HG02588 (cell line): ENCODE data around the gene ADIPOR2.
A peak's percentile ranks its signal among the peaks of the same experiment; 100 is the strongest.
"Not testable (repeated sequence)": the region's sequence is repeated elsewhere in the genome, so short reads cannot be mapped to it uniquely, and the experiment has no call there.

ENCODE experiments used
- ATAC-seq: cut with Tn5 transposase; IDR thresholded peaks from one replicate; pipeline ENCODE4 v1.9.1; 2021; ENCODE audit warnings: mild to moderate bottlenecking, moderate library complexity; ENCODE audit not compliant: unreplicated experiment

Gene ADIPOR2

GRCh38 chr12:1663440-1664132, 27.3 kb upstream of the ADIPOR2 start:
- ATAC-seq: no peak

GRCh38 chr12:1665366-1665765, 25.5 kb upstream of the ADIPOR2 start:
- no peak for ATAC-seq

GRCh38 chr12:1666215-1666614, 24.7 kb upstream of the ADIPOR2 start:
- ATAC-seq: no peak

- ATAC-seq: no peak
These were observed 24.1 kb upstream of the ADIPOR2 start for GRCh38 chr12:1666685-1667162.

- no peak for ATAC-seq
These were observed 21.9 kb upstream of the ADIPOR2 start for GRCh38 chr12:1668833-1669543.

- ATAC-seq: no peak
These were observed 20.3 kb upstream of the ADIPOR2 start for GRCh38 chr12:1670358-1671268.

GRCh38 chr12:1676043-1676442, 14.8 kb upstream of the ADIPOR2 start:
- no peak for ATAC-seq

- ATAC-seq: no peak
These were observed 9.9 kb upstream of the ADIPOR2 start for GRCh38 chr12:1680804-1681492.

- no peak for ATAC-seq
These were observed 9.4 kb upstream of the ADIPOR2 start for GRCh38 chr12:1681493-1681807.

GRCh38 chr12:1688086-1688710, 2.7 kb upstream of the ADIPOR2 start:
- no peak for ATAC-seq

GRCh38 chr12:1691123-1692007, 495 bp downstream of the ADIPOR2 start:
- peak; percentile 34 for ATAC-seq

- ATAC-seq: no peak
These were observed 1.4 kb downstream of the ADIPOR2 start for GRCh38 chr12:1692226-1692625.

- no peak for ATAC-seq
These were observed 2.2 kb downstream of the ADIPOR2 start for GRCh38 chr12:1692895-1693610.

- not testable (repeated sequence) for ATAC-seq
These were observed 4.2 kb downstream of the ADIPOR2 start for GRCh38 chr12:1695097-1695496.

GRCh38 chr12:1695886-1696670, 5.2 kb downstream of the ADIPOR2 start:
- ATAC-seq: no peak

- no peak for ATAC-seq
These were observed 5.9 kb downstream of the ADIPOR2 start for GRCh38 chr12:1696800-1697199.

- ATAC-seq: no peak
These were observed 6.4 kb downstream of the ADIPOR2 start for GRCh38 chr12:1697271-1697670.

- ATAC-seq: no peak
These were observed 7.8 kb downstream of the ADIPOR2 start for GRCh38 chr12:1698720-1699119.
